K562 (cell line): ENCODE data around the gene PNPLA2. TPM values are rescaled to one million over a fixed set of nuclear protein-coding genes. Genes with fewer than 3 reads are reported as not detected.

ENCODE experiments used
- ATAC-seq: fragments of 200-7000 bp; cut with Tn5 transposase; 3 replicates; pipeline ENCODE4 v1.9.1; 2020; ENCODE audit warnings: moderate library complexity
- BruUV-seq: library from RNA; stranded (reverse); fragments of 400-500 nt; replicated peaks from 2 replicates; lab custom pipeline; 2021; lab: Mats Ljungman, UMichigan
- CTCF ChIA-PET: fragments of 300-600 bp; formaldehyde crosslinking; extraction: SDS; loops from one replicate; lab custom pipeline; 2021; ENCODE audit warnings: low intra/inter-chr PET ratio; lab: Yijun Ruan, JAX
- POLR2A ChIA-PET: fragments of 300-600, 350-650 bp; sonication (Branson Sonifier 250); formaldehyde crosslinking; extraction: SDS; loops from one replicate; lab custom pipeline; 2021; ENCODE audit warnings: antibody characterized with exemption, inconsistent platforms; lab: Yijun Ruan, JAX
- DNase-seq, 4 experiments: peaks; one replicate each; pipeline versions ENCODE4 v3.0.0 to v3.0.0-alpha.2; 2011 to 2018; ENCODE audit warnings: low spot score in 3 of 4, mixed read lengths in 3 of 4; ENCODE audit errors: extremely low read depth in 1 of 4
- FAIRE-seq: peaks from 2 replicates; lab custom pipeline; 2011; peaks lifted over from hg19 to GRCh38; lab: Jason Lieb, UNC
- H2AFZ ChIP-seq: 2 replicates; pipeline ENCODE4 v1.6.0; 2011; ENCODE audit warnings: low read depth, low read length, control low read depth, inconsistent platforms
- H3K27ac ChIP-seq: fragments of 200-600 bp; 3 replicates; pipeline ENCODE4 v1.8.0; 2011; ENCODE audit warnings: low read depth, mild to moderate bottlenecking, control low read depth, inconsistent platforms, low read length, moderate library complexity, mixed read lengths; ENCODE audit errors: extremely low read depth
- H3K27me3 ChIP-seq, 2 experiments: fragments of 300-600 bp in 1 of 2; 2 replicates in 1 of 2; 3 replicates in 1 of 2; pipeline versions ENCODE4 v1.6.0 to v1.8.0; 2011; ENCODE audit warnings: inconsistent platforms in 2 of 2, low read length in 2 of 2, mild to moderate bottlenecking in 1 of 2, mixed read lengths in 1 of 2, moderate library complexity in 1 of 2; ENCODE audit not compliant: control insufficient read depth in 2 of 2, insufficient read depth in 2 of 2
- H3K36me3 ChIP-seq: fragments of 300-600 bp; 3 replicates; pipeline ENCODE4 v1.8.0; 2011; ENCODE audit warnings: mild to moderate bottlenecking, low read length, inconsistent platforms; ENCODE audit not compliant: control insufficient read depth, insufficient read depth
- H3K4me1 ChIP-seq, 2 experiments: fragments of 200-600 bp in 1 of 2; replicated peaks in 1 of 2; 2 replicates in 1 of 2; 3 replicates in 1 of 2; pipeline versions ENCODE4 v1.5.1 to v1.8.0; 2011; ENCODE audit warnings: inconsistent platforms in 2 of 2, low read length in 2 of 2, mild to moderate bottlenecking in 1 of 2, mixed read lengths in 1 of 2, moderate library complexity in 1 of 2; ENCODE audit not compliant: control insufficient read depth in 2 of 2, insufficient read depth in 2 of 2
- H3K4me2 ChIP-seq: 2 replicates; pipeline ENCODE4 v1.6.1; 2011; ENCODE audit warnings: low read length, control low read depth, inconsistent platforms, mixed read lengths; ENCODE audit not compliant: insufficient read depth
- H3K4me3 ChIP-seq: fragments of 200-600 bp; sonication (generic), shearing (Covaris generic); 2 replicates; pipeline ENCODE4 v1.5.1; 2016; ENCODE audit warnings: control low read depth, inconsistent platforms
- H3K79me2 ChIP-seq: fragments of 200-600 bp; 3 replicates; pipeline ENCODE4 v1.8.0; 2011; ENCODE audit warnings: low read length, inconsistent platforms; ENCODE audit not compliant: control insufficient read depth, insufficient read depth
- H3K9ac ChIP-seq, 2 experiments: 2 replicates each; pipeline versions ENCODE4 v1.6.0 to v1.6.1; 2011; ENCODE audit warnings: low read depth in 2 of 2, low read length in 2 of 2, control low read depth in 1 of 2, inconsistent platforms in 1 of 2, mild to moderate bottlenecking in 1 of 2, mixed read lengths in 1 of 2; ENCODE audit not compliant: insufficient read depth in 1 of 2
- H3K9me1 ChIP-seq: one replicate; pipeline ENCODE4 v1.6.0; 2011; ENCODE audit warnings: inconsistent platforms, mild to moderate bottlenecking, low read length, moderate library complexity; ENCODE audit not compliant: control insufficient read depth, insufficient read depth
- H3K9me3 ChIP-seq: replicated peaks from 2 replicates; pipeline ENCODE4 v1.5.1; 2011; ENCODE audit warnings: low read depth, low read length, inconsistent platforms; ENCODE audit not compliant: control insufficient read depth, insufficient read depth
- H4K20me1 ChIP-seq: replicated peaks from 2 replicates; pipeline ENCODE4 v1.6.1; 2011; ENCODE audit warnings: low read length, inconsistent platforms, mixed read lengths; ENCODE audit not compliant: control insufficient read depth, insufficient read depth
- CBFB ChIP-seq: sonication (generic); formaldehyde crosslinking; IDR thresholded peaks from 2 replicates; pipeline ENCODE4 v1.4.0; 2020; ENCODE audit warnings: mild to moderate bottlenecking, missing genetic modification reagents
- CHCHD3 ChIP-seq: fragments of 250-450 bp; sonication (Bioruptor Pico); IDR thresholded peaks from 2 replicates; pipeline ENCODE4 v2.1.2; 2022; ENCODE audit warnings: mild to moderate bottlenecking
- DACH1 ChIP-seq: fragments of 450-650 bp; IDR thresholded peaks from 2 replicates; pipeline ENCODE4 v1.6.1; 2018; ENCODE audit not compliant: partially characterized antibody
- ESRRA ChIP-seq: fragments of 450-650 bp; IDR thresholded peaks from 2 replicates; pipeline ENCODE4 v1.6.1; 2014; ENCODE audit warnings: low read depth, mild to moderate bottlenecking, moderate library complexity, borderline replicate concordance
- HDAC3 ChIP-seq: fragments of 450-650 bp; IDR thresholded peaks from 2 replicates; pipeline ENCODE4 v1.6.1; 2018; ENCODE audit warnings: borderline replicate concordance, mild to moderate bottlenecking, moderate library complexity; ENCODE audit not compliant: partially characterized antibody
- MAX ChIP-seq: sonication (generic); formaldehyde crosslinking; IDR thresholded peaks from 2 replicates; pipeline ENCODE4 v1.9.0; 2022; ENCODE audit warnings: mild to moderate bottlenecking, missing genetic modification reagents
- MNT ChIP-seq, 2 experiments: fragments of 450-650 bp; conservative IDR thresholded peaks; 2 replicates each; pipeline ENCODE4 v1.6.1; 2017; ENCODE audit warnings: mild to moderate bottlenecking in 2 of 2, moderate library complexity in 2 of 2
- NFE2L1 ChIP-seq: fragments of 450-650 bp; IDR thresholded peaks from 2 replicates; pipeline ENCODE4 v1.6.1; 2016; ENCODE audit warnings: missing genetic modification characterization, low read depth, mild to moderate bottlenecking, missing compliant biosample characterization, moderate library complexity, borderline replicate concordance
- PRDM10 ChIP-seq: fragments of 450-650 bp; IDR thresholded peaks from 2 replicates; pipeline ENCODE4 v1.6.1; 2018; ENCODE audit not compliant: partially characterized antibody
- SMARCA5 ChIP-seq: fragments of 450-650 bp; IDR thresholded peaks from 2 replicates; pipeline ENCODE4 v1.6.1; 2016
- SRSF3 ChIP-seq: fragments of 200-400 bp; formaldehyde crosslinking; IDR thresholded peaks from 2 replicates; pipeline ENCODE4 v1.6.1; 2016; ENCODE audit warnings: mild to moderate bottlenecking, low read length, moderate library complexity; ENCODE audit not compliant: insufficient read depth
- WGBS: fragments of 100-300 bp; shearing (Covaris generic); methylation state at CpG from one replicate; pipeline ENCODE4 v1.1.6; 2016; ENCODE audit warnings: low coverage, mixed read lengths; ENCODE audit not compliant: insufficient coverage; ENCODE audit errors: missing lambda C conversion rate; 5-methylcytosine and 5-hydroxymethylcytosine counted together
- in situ Hi-C: fragments of 300-500 bp; cut with MboI; formaldehyde crosslinking; loops from 4 replicates; pipeline ENCODE4 v1.15.0; 2018; ENCODE audit warnings: inconsistent platforms, mixed read lengths
- intact Hi-C: fragments of 100-400 bp; cut with micrococcal nuclease; formaldehyde crosslinking; loops from 2 replicates; pipeline ENCODE4 v1.14.2; 2022
- polyA plus RNA-seq, 8 experiments: library from polyadenylated mRNA; depleted of rRNA in 4 of 8; stranded (reverse) in 5 of 8; unstranded in 3 of 8; fragments of >200 nt; fragmentation: Nextera tagmentation in 2 of 8; fragmentation: Illumina TruSeq in 1 of 8; extraction: Ambion mirVana in 2 of 8; extraction: Trizol in 1 of 8; gene quantifications; 2 replicates each; pipeline versions ENCODE4 v1.2.1 to v1.2.3, GENCODE V29; 2011 to 2014; ENCODE audit warnings: inconsistent platforms in 1 of 8, missing spikeins in 1 of 8
- total RNA-seq, 7 experiments: library from RNA; depleted of rRNA in 6 of 7; stranded (reverse); fragments of >200 nt in 6 of 7; fragmentation: Illumina TruSeq in 2 of 7; extraction: Trizol in 2 of 7; gene quantifications; 2 replicates each; pipeline versions ENCODE4 v1.2.1 to v1.2.3, GENCODE V29; 2011 to 2021; ENCODE audit warnings: low replicate concordance in 1 of 7
- TF ChIP-seq, protein P1 (sequence below), 3 experiments: fragments of 200-800 bp in 1 of 3; sonication (Bioruptor generic) in 1 of 3; sonication (generic) in 1 of 3; formaldehyde crosslinking in 1 of 3; IDR thresholded peaks; 2 replicates each; pipeline versions ENCODE4 v1.6.1 to v1.8.0; 2016 to 2022; ENCODE audit warnings: mild to moderate bottlenecking in 2 of 3, missing compliant biosample characterization in 2 of 3, missing genetic modification characterization in 2 of 3, missing genetic modification reagents in 1 of 3

Gene PNPLA2
- total and polyA plus RNA-seq, 9 of the 15 experiments (the other 6 are each of a cell fraction or from before 2014, with no cell fraction given), result 0.39 to 87.1 (median 8.4) TPM

DNA sequence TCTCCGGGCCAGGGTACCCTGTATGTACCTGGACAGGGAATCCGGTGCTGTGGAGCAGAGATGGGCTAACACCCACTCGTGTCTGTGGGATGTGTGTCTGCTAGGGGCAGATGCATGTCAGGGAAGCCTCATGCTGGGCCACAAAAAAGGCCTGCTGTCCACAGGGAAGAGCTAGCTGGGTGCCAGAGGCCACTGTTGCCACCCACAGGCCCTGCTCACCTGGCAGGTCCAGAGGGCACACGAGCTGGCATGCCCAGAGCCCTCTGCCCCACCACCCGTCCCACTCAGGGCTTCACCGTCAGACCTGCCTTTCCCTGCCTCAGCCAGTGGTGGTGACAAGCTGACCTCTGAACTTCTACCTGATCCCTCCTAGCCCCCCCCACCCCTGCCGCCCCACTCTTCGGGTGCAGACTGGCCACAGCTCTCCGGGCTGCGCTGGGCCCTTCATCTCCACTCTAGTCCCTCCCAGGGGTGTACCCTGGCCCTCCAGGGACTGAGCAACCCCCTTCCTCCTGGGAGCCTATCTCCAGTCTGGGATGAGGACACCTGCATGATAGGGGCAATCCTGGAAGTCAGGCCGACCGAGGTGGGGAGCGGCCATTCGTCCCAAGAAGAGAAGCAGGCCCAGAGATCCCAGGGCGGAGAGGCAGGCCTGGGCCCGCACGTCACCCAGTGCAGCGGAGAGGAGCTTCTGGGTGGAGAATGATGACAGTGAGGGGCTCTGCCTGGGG is 22.0 kb upstream of the PNPLA2 start:
- DNase-seq, result peak in 3 of 4 experiments; percentile 48 to 61 (median 60)
- no peak for FAIRE-seq
- POLR2A ChIA-PET, result interaction anchor here (0.6 to 2.2 kb wide), 13 partner anchors 8 to 239 kb away, joined by 3 to 26 read pairs (median 3); partner anchors contain the start of genes RPLP2 and TALDO1
- Histone ChIP-seq H3K4me1 (peaks cover 7 to 91% of the 10 kb centered on the region in 2 experiments), H3K4me2 (peak overlapping the region; percentile 91), H3K9ac (peak overlapping the region; percentile 66 to 95; a peak in 3 of 4 replicates), H3K27me3 (no peaks in the 10 kb centered on the region), H3K9me1 (no peaks in the 10 kb centered on the region), H3K4me3 (peak overlapping the region; percentile 73), H3K9me3 (no peaks in the 10 kb centered on the region), H3K79me2 (peaks cover 26% of the 10 kb centered on the region), H4K20me1 (no peaks in the 10 kb centered on the region), H2AFZ (peak overlapping the region; percentile 79; the same call in 1 of the 2 replicates), H3K36me3 (peaks cover 51% of the 10 kb centered on the region; the same call in 1 of the 3 replicates), H3K27ac (peak overlapping the region; percentile 71)
- BruUV-seq, result no TSS peak
- in situ Hi-C loops (no loop called here), intact Hi-C loops (loop anchor here (5.0 to 10.0 kb wide), 2 partner anchors 69 to 232 kb away; partner anchors contain the start of genes LMNTD2 and RASSF7)
- WGBS, result 18% methylated on average over 18 of the region's 18 CpGs
- no peak; the same call in 2 of the 3 replicates for ATAC-seq
- CTCF ChIA-PET, result interaction anchor here (2.4 kb wide), 1 partner anchor 68 kb away, joined by 10 read pairs; no protein-coding TSS in a partner anchor
- TF ChIP-seq PRDM10 (peak; percentile 3), MAX (CRISPR knock-in tag) (peak; percentile 1; the same call in 1 of the 2 replicates), ESRRA (no peak), NFE2L1 (tag) (no peak), HDAC3 (no peak), CHCHD3 (no peak), MNT (conservative IDR thresholded peaks at IDR 0.05) (0 out of 4 replicates have a peak, but pooled peaks of 1 of the 2 experiments have one; percentile 15), SRSF3 (no peak), DACH1 (no peak), SMARCA5 (no peak), CBFB (CRISPR knock-in tag) (0 out of 2 replicates have a peak, but pooled peaks have one; percentile 25)
- TF ChIP-seq, protein P1, sequence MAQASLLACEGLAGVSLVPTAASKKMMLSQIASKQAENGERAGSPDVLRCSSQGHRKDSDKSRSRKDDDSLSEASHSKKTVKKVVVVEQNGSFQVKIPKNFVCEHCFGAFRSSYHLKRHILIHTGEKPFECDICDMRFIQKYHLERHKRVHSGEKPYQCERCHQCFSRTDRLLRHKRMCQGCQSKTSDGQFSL (CRISPR knock-in tag; IDR thresholded peaks at IDR 0.05), result peak; percentile 69; the same call in 1 of the 2 replicates
- TF ChIP-seq, protein P1 (tag; IDR thresholded peaks at IDR 0.05), result no peak
